GM11168 (cell line): ENCODE results near the gene EPHA7.

Experiments
- in situ Hi-C: fragments of 300-500 bp; cut with MboI; formaldehyde crosslinking; loops from one replicate; pipeline ENCODE4 v1.12.0; 2022; ENCODE audit warnings: low sequenced_read_pairs; ENCODE audit not compliant: unreplicated experiment

The EPHA7 gene

GRCh38 chr6:93394471-93394870 lies 24.9 kb downstream of the EPHA7 start:
- in situ Hi-C loops = no loop called here

- in situ Hi-C loops = no loop called here
Observed at GRCh38 chr6:93393554-93394074, 25.7 kb downstream of the EPHA7 start.

- in situ Hi-C loops = no loop called here
Observed at GRCh38 chr6:93392797-93393196, 26.6 kb downstream of the EPHA7 start.

GRCh38 chr6:93391965-93392364 lies 27.4 kb downstream of the EPHA7 start:
- in situ Hi-C loops = no loop called here

- in situ Hi-C loops = no loop called here
Observed at GRCh38 chr6:93389192-93389591, 30.2 kb downstream of the EPHA7 start.

- in situ Hi-C loops = no loop called here
Observed at GRCh38 chr6:93388070-93388469, 31.3 kb downstream of the EPHA7 start.

GRCh38 chr6:93376026-93376540 lies 43.3 kb downstream of the EPHA7 start:
- in situ Hi-C loops = no loop called here

GRCh38 chr6:93373445-93373844 lies 45.9 kb downstream of the EPHA7 start:
- in situ Hi-C loops = no loop called here

- in situ Hi-C loops = no loop called here
Observed at GRCh38 chr6:93371756-93372155, 47.6 kb downstream of the EPHA7 start.

- in situ Hi-C loops = no loop called here
Observed at GRCh38 chr6:93369586-93370134, 49.7 kb downstream of the EPHA7 start.

- in situ Hi-C loops = no loop called here
Observed at GRCh38 chr6:93366506-93366905, 52.9 kb downstream of the EPHA7 start.

- in situ Hi-C loops = no loop called here
Observed at GRCh38 chr6:93365445-93365844, 53.9 kb downstream of the EPHA7 start.

GRCh38 chr6:93358435-93358834 lies 60.9 kb downstream of the EPHA7 start:
- in situ Hi-C loops = no loop called here

- in situ Hi-C loops = no loop called here
Observed at GRCh38 chr6:93352604-93353003, 66.8 kb downstream of the EPHA7 start.

GRCh38 chr6:93351222-93351621 lies 68.1 kb downstream of the EPHA7 start:
- in situ Hi-C loops = no loop called here

- in situ Hi-C loops = no loop called here
Observed at GRCh38 chr6:93350774-93351173, 68.6 kb downstream of the EPHA7 start.

GRCh38 chr6:93344333-93344835 lies 75.0 kb downstream of the EPHA7 start:
- in situ Hi-C loops = no loop called here

- in situ Hi-C loops = no loop called here
Observed at GRCh38 chr6:93343476-93343875, 75.9 kb downstream of the EPHA7 start.

- in situ Hi-C loops = no loop called here
Observed at GRCh38 chr6:93341900-93342613, 77.3 kb downstream of the EPHA7 start.

- in situ Hi-C loops = no loop called here
Observed at GRCh38 chr6:93337772-93338394, 81.5 kb downstream of the EPHA7 start.

- in situ Hi-C loops = no loop called here
Observed at GRCh38 chr6:93337014-93337413, 82.3 kb downstream of the EPHA7 start.
